ENCODE results near the gene FOCAD.

Gene FOCAD

GRCh38 chr9:20804489-20805250 is 120.6 kb downstream of the FOCAD start:
- TF ChIP-seq NFIC (IDR thresholded peaks at IDR 0.05): no peak
- TF ChIP-seq CREB1 (IDR thresholded peaks at IDR 0.05; ENCODE audit: low read depth): no peak
- TF ChIP-seq RAD21 (IDR thresholded peaks at IDR 0.05; ENCODE audit: low read depth): no peak
- no peak for TF ChIP-seq TEAD4 (IDR thresholded peaks at IDR 0.05)
- TF ChIP-seq EP300 (IDR thresholded peaks at IDR 0.05; ENCODE audit: borderline replicate concordance): no peak
- TF ChIP-seq TCF12 (IDR thresholded peaks at IDR 0.05; ENCODE audit: low read depth): no peak
- no peak for TF ChIP-seq TAF1 (IDR thresholded peaks at IDR 0.05; ENCODE audit: low read depth)
- TF ChIP-seq FOXM1 (IDR thresholded peaks at IDR 0.05; ENCODE audit: borderline replicate concordance, low read depth): no peak
- no peak for TF ChIP-seq ZBTB7A (IDR thresholded peaks at IDR 0.05; ENCODE audit: low read depth)

- TF ChIP-seq FOXM1 (IDR thresholded peaks at IDR 0.05; ENCODE audit: borderline replicate concordance, low read depth): no peak
These were observed 121.7 kb downstream of the FOCAD start for GRCh38 chr9:20805766-20806165.

- TF ChIP-seq TEAD4 (IDR thresholded peaks at IDR 0.05) (no peak), TAF1 (IDR thresholded peaks at IDR 0.05; ENCODE audit: low read depth) (no peak), USF1 (IDR thresholded peaks at IDR 0.05) (no peak), ZBTB7A (IDR thresholded peaks at IDR 0.05; ENCODE audit: low read depth) (no peak), RAD21 (IDR thresholded peaks at IDR 0.05; ENCODE audit: low read depth) (no peak), EGR1 (IDR thresholded peaks at IDR 0.05) (no peak), REST (IDR thresholded peaks at IDR 0.05; ENCODE audit: low read depth) (no peak), CREB1 (IDR thresholded peaks at IDR 0.05; ENCODE audit: low read depth) (no peak), EP300 (IDR thresholded peaks at IDR 0.05; ENCODE audit: borderline replicate concordance) (no peak), CEBPB (IDR thresholded peaks at IDR 0.05) (no peak), NFIC (IDR thresholded peaks at IDR 0.05) (no peak)
These were observed 123.9 kb downstream of the FOCAD start for GRCh38 chr9:20808002-20808401.

GRCh38 chr9:20811872-20812271 is 127.8 kb downstream of the FOCAD start:
- TF ChIP-seq MAX (IDR thresholded peaks at IDR 0.05) (no peak), USF1 (IDR thresholded peaks at IDR 0.05) (no peak)

- TF ChIP-seq TAF1 (IDR thresholded peaks at IDR 0.05; ENCODE audit: low read depth): no peak
- no peak for TF ChIP-seq ZBTB7A (IDR thresholded peaks at IDR 0.05; ENCODE audit: low read depth)
- no peak for TF ChIP-seq EP300 (IDR thresholded peaks at IDR 0.05; ENCODE audit: borderline replicate concordance)
- no peak for TF ChIP-seq NFIC (IDR thresholded peaks at IDR 0.05)
- TF ChIP-seq USF1 (IDR thresholded peaks at IDR 0.05): no peak
- TF ChIP-seq REST (IDR thresholded peaks at IDR 0.05; ENCODE audit: low read depth): no peak
- no peak for TF ChIP-seq YY1 (IDR thresholded peaks at IDR 0.05; ENCODE audit: low read depth)
- TF ChIP-seq RAD21 (IDR thresholded peaks at IDR 0.05; ENCODE audit: low read depth): no peak
- no peak for TF ChIP-seq CEBPB (IDR thresholded peaks at IDR 0.05)
- no peak for TF ChIP-seq CREB1 (IDR thresholded peaks at IDR 0.05; ENCODE audit: low read depth)
- no peak for TF ChIP-seq FOXM1 (IDR thresholded peaks at IDR 0.05; ENCODE audit: borderline replicate concordance, low read depth)
- TF ChIP-seq TCF12 (IDR thresholded peaks at IDR 0.05; ENCODE audit: low read depth): no peak
- no peak for TF ChIP-seq TEAD4 (IDR thresholded peaks at IDR 0.05)
- no peak for TF ChIP-seq MAX (IDR thresholded peaks at IDR 0.05)
- TF ChIP-seq EGR1 (IDR thresholded peaks at IDR 0.05): no peak
These were observed 132.1 kb downstream of the FOCAD start for GRCh38 chr9:20815923-20816703.

Measured in Ishikawa (cell line).